GM19372 (cell line): Measurements from ENCODE around the gene PIGQ.

ENCODE experiments used
- ATAC-seq: cut with Tn5 transposase; IDR thresholded peaks from one replicate; pipeline ENCODE4 v1.9.1; 2021; ENCODE audit warnings: mild to moderate bottlenecking, low read depth, moderate library complexity; ENCODE audit not compliant: unreplicated experiment

Gene PIGQ

DNA sequence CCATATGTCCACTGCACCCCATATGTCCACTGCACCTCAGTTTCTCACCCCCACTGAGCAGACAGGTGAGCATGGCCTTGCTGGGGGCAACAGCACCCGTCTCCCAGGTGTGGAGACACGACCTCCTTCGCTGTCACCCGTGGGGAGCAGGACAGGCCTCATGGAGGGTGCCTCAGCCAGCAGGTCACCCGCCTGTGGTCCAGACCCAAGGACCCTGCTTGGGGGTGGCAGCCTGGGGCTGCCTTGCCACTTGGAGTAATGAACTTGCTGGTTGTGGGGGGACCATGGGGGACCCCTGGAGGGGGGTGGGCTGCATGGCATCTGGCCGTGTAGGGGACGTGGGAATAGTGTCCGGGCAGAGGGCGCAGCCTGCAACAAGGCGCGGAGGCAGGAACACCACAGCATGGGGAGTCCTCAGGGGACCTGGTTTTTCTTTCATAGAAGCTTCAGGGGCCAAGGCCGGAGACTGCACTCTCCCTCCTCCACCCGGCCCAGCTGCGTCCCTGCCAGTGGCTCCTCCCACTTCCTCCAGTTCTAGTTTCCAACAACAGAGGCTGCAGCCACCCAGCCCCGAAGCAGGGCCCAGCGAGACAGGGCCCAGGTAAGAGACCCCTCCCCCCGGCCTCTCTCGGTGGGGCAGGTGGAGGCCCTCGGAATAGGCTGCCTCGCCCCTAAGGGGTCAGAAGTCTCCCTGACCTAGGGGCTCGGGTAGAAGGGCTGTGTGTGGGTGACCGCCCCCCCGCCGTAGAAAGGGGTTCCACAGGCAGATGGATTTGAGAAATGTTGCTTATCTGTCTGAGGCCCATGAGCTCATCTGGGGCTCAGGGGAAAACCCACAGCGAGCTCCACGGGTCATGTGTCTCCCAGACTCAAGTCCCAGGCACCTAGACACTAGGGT, 3.0 kb upstream of the PIGQ start, which contains the start of gene NHLRC4:
Gene NHLRC4 (plus strand): TSS at position 531 of the 898 bp plus-strand sequence. CDS start 1,043 bp downstream, outside the sequence.
- peak; percentile 50 for ATAC-seq

DNA sequence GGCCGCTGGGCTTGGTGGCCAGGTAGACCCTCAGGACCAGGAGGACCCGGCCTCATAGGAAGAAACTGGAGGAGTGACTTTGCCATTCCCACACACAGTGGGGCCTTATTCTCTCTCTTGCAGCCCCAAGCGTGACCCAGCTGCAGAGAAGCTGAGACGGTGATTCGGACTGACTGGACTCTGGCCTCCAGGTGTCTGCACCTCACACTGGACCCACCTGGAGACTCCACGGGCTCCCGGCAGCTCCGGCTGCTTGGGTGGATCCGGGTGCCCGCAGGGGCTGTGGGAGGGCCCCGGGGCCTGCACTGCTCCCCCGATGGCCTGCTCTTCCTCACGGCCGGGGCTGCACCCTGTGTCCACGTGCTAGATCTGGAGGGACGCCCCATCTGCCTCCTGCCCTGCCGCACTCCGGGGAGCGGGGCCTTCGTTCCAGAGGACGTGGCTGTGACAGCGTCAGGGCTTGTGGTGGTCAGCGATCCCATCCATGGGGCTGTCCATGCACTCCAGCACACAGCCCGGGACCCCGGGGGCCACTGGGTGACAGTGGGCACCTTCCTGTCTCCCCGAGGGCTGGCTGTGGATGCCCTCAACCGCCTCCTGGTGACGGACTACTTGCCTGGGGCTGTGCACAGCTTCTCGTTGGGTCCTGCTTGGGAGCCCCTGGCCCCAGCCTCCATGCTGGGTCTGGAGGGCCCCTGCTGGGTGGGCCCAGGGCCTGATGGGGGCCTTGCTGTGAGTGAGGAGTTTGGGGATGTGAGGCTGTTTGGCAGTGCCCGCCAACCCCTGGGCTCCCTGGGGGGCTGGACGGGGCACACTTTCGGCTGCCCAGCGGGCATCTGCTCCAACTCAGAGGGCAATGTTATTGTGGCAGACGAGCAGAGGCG, 2.2 kb upstream of the PIGQ start:
- ATAC-seq = no peak

DNA sequence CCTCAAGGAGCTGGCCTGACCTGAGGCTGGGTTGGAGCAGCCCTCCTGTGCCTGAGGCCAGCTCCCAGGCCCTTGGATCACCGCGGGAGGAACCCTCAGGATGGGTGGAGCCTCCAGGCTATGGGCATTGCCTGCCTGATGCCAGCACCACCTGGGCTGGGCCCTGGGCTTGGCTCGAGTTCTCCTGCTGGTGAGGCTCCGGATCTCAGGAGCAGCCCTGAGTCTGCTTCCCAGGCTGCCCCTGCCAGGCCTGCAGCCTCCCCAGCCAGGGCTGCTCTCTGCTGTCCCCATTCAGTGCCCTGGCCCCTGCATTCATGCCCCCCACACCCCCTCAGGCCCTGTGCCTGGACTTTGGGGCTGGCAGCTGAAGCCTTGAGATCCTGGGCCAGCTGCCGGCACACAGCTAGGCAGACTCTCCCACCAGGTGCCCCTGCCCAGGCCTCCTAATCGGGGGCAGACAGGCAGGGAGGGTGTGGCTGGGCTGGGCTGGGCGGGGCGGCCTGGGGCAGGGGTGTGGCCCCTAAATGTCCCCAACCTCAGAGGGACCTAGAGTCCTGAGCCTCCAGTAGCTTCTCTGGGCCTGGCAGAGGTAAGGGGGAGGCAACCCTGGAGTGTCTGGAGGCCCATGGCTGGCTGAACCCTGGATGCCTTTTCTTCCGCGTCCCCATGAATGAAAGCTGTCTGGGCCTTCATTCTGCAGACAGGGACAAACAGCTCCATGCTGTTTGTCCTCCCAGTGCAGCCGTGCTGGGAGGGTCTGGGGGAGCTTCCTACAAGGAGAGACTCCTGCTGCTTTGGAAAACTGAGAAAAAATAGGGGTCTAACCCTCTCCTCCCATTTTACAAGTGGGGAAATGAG, 1.1 kb upstream of the PIGQ start:
- ATAC-seq = no peak

DNA sequence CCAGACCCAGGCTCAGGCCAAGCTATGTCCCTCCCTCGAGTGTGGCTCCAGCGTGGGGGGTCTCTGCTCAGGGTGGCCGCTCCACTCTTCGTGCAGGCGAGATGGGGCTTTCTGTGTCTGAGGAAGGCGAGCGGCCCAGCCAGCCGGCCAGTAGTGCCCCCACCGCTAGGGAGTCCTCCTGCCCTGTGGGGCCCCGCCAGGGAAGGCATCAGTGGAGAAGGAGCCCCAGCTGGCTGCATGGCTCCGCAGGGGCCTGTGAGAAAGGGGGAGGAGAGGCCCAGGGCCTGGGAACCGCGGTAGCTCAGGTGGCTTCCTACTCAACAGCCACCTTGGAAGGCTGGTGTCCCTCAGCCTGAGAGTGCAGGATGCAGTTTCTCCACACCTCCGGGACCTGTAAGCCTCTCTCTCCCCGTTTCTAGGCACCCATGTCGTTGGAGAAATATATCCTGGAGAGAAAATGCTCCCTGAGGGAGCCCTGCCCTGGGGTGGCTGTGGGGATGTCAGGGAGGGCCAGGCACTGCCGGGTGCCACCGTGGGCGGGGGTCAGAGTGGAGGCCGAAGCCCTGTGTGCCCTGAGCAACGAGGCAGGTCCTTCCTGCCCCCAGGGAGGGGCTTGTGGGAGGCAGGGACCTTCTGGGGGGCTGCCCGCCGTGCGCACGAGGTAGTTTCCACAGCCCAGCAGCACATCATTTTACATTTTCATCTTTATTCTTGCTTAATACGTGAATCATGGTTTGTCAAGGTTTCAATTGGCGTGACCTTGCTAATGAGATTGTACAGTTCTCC, 3.3 kb downstream of the PIGQ start:
- ATAC-seq = no peak

DNA sequence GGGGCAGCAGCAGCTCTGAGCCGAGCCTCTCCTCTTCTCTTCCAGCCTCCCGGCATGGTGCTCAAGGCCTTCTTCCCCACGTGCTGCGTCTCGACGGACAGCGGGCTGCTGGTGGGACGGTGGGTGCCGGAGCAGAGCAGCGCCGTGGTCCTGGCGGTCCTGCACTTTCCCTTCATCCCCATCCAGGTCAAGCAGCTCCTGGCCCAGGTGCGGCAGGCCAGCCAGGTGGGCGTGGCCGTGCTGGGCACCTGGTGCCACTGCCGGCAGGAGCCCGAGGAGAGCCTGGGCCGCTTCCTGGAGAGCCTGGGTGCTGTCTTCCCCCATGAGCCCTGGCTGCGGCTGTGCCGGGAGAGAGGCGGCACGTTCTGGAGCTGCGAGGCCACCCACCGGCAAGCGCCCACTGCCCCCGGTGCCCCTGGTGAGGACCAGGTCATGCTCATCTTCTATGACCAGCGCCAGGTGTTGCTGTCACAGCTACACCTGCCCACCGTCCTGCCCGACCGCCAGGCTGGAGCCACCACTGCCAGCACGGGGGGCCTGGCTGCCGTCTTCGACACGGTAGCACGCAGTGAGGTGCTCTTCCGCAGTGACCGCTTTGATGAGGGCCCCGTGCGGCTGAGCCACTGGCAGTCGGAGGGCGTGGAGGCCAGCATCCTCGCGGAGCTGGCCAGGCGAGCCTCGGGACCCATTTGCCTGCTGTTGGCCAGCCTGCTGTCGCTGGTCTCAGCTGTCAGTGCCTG, 4.4 kb downstream of the PIGQ start:
- ATAC-seq = no peak

DNA sequence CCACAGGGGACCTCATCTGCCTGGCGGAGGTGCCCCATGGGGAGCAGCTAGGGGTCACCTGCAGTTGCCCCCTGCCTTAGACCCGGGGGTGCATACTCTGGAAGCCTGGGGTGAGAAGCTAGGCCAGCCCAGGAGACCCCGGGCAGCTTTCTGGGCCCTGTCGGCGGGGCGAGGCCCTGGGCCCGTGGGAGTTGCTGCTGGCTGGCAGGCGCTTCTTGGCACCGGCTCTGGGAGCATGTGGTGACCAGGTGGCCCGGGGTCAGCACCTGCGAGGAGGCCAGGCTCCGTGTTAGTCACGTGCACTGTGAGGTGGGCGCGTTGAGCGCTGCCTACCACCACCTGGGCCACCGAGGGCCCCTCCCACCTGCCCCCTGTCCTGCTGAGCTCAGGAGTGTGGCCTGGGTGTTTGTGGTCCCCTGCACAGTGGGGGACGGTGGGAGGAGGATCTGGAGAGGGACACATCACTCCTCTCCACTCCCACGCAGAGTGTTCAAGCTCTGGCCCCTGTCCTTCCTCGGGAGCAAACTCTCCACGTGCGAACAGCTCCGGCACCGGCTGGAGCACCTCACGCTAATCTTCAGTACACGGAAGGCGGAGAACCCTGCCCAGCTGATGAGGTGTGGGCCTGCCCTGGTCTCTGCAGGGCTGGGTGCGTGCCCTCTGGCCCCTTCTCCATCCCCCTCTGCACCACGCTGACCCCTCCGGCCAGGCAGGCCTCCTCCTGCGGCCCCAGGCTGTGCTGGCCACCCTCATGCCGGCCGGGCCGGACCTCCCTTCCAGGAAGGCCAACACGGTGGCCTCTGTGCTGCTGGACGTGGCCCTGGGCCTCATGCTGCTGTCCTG, 5.8 kb downstream of the PIGQ start:
- ATAC-seq = no peak

DNA sequence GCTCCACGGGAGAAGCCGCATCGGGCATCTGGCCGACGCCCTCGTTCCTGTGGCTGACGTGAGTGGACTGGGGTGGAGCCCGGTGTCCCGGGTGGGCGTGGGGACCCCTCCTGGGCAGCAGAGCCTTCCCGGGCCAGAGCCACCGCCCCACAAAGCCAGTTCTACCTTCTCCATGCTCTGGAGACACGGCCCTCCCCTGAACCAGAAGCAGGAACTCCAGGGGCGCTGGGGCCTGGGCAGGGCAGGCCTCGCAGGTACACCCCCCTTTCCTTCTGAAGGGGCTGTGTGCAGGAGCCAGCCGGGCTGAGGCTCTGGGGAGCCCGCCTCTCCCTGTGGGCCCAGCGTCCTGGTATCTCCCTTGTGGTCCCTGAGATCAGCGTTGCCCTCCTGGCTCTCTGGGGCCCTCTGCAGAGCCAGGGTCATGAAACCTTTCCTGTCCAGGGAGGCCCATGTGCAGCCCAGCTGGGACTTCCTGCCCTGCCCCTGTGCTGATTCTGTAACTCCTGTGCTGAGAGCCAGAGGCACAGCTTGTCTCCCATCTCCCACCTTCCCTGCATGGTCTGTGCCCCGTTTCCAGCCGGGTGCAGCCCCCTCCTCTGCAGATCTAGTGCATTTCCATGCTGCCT, 6.5 kb downstream of the PIGQ start:
- ATAC-seq = no peak

DNA sequence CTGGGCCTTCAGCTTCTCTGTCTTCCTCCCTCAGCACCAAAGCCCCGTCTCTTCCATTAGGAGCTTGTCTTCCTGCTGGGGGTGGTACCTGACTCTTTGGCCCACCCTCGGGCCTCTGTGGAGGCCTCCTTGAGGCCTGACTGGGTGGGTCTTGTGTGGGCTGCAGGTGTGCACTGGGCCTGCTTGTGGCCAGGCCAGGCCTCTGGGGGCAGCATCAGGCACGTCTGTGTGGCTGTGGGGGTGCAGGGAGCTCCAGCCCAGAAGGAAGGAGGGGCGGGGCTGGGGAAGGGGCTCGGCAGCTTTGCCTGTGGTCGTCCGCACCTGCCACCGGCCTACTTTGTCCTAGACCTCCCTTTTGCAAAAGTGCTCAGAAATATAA, 7.0 kb downstream of the PIGQ start:
- no peak for ATAC-seq

DNA sequence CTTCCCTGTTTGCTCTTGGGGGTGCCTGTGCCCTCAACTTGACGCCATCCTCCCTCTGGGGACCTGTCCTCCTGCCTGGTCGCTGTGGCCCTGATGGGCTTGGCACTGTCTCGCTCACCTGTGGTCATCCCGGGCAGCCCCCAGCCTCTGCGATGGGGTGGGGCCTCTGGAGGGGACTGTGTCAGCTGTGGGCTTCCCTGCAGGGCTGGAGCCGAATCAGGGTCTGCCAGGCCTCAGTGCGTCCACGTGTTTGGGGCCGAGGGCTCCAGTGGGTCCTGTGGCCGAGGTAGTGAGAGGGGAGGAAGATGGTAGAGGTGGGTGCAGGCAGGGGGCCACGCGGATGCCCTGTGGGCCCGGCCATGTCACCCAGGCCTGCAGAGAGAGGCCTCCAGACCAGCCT, 8.0 kb downstream of the PIGQ start:
- ATAC-seq = no peak

DNA sequence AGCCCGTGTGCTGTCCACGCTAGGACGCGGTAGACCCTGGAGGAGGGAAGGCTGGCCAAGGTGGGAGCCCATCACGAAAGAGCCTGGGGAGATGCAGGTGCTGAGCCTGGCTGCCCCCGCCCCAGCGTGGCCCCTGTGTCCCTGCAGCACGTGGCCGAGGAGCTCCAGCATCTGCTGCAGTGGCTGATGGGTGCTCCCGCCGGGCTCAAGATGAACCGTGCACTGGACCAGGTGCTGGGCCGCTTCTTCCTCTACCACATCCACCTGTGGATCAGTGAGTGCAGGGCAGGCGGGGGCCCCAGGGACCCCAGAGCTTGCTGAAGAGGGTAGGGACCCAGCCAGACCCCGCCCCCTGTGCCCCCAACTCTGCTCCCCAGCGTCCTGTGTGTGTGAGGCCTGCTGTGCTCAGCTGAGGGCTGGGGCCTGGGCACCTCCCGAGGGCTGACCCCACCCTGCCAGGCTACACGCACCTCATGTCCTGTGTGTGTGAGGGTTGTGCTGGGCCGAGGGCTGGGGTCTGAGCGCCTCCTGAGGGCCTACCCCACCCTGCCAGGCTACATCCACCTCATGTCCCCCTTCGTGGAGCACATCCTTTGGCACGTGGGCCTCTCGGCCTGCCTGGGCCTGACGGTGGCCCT, 8.6 kb downstream of the PIGQ start:
- no peak for ATAC-seq

DNA sequence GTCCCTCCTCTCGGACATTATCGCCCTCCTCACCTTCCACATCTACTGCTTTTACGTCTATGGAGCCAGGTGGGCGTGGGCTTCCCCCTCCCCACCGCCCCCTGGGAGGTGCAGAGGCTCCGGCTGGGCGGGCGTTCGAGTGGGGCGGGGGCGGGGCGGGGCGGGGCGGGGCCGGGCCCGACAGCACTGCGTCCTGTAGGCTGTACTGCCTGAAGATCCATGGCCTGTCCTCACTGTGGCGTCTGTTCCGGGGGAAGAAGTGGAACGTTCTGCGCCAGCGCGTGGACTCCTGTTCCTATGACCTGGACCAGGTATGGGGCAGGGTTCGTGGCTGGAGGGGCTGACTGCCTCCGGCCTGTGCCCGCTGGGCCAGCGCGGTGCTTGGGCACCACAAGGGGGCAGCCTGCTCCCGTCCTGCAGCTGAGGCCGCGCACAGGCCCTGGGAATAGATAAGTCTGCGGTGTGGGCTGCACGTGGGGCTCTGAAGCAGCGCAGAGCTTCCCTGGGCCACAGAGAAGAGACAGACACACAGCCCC, 9.2 kb downstream of the PIGQ start:
- ATAC-seq = no peak

DNA sequence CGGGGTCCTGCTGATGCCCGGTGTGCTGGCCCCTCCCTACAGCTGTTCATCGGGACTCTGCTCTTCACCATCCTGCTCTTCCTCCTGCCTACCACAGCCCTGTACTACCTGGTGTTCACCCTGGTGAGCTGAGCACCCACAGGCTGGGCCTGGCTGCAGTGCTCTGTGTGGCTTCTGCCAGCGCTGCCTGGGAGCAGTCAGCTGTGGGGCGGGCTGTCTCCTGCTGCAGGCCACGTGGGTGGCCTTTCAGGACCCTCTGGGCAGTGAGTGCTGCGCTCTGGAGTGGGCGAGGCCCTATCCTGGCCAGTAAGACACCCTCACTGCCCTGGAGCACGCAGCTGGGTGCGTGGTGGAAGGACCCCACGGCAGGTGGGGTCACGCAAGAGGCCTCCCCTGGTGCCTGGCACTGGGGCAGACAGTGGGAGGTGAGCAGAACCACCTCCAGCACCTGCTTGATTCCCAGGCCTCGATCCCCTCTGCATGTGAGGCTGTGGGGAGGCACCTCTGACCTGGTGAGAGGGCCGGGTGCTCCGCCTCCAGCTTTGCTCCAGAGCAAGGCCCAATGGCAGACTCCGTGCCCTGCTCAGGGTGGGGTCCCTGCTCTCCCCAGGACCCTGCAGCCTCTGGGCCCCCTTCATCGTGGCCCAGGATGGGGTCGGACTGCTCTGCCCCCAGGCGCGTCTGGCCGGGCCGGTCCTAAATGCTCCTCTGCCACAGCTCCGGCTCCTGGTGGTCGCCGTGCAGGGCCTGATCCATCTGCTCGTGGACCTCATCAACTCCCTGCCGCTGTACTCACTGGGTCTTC, 10.6 kb downstream of the PIGQ start:
- ATAC-seq = no peak

DNA sequence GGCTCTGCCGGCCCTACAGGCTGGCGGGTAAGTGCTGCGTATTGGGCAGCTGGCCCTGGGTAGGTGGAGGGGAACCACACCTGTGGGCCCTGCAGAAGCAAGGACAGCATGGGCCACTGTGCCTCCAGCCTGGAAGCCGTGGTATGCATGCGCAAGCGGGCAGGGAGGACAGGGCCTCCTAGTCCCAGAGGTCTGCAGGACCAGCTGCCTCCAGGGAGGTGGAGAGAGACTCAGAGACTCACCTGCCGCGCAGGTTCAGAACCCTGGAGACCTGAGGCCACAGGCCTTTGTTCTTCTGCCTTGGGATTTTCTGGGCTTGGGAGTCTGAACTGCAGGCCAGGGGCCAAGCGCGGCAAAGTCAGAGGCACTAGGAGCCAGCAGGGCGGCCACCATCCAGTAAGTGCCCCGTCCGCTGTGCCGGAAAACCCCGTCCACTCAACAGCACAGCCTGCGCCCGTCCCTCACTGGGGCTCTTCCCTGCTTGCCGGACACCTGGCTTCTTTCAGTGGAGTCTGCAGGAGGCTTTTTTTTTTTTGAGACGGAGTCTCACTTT, 11.3 kb downstream of the PIGQ start:
- no peak for ATAC-seq

DNA sequence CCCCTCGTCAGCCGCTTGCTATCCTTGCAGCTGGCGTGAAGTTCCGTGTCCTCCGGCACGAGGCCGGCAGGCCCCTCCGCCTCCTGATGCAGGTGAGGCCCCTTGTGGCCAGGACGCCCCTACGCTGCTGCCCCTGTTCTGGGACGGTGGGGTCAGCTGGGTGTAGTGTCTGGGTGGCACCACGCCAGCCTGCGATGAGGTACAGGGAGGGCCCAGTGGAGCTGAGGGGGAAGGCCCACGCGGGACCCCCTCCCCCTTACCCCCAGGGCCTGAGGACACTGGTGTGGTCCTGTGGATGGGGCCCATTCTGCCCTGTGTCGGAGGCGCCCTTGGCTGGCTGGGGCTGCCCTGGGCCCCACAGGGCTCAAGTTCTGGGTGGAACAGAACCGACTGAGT, 12.4 kb downstream of the PIGQ start:
- no peak for ATAC-seq

DNA sequence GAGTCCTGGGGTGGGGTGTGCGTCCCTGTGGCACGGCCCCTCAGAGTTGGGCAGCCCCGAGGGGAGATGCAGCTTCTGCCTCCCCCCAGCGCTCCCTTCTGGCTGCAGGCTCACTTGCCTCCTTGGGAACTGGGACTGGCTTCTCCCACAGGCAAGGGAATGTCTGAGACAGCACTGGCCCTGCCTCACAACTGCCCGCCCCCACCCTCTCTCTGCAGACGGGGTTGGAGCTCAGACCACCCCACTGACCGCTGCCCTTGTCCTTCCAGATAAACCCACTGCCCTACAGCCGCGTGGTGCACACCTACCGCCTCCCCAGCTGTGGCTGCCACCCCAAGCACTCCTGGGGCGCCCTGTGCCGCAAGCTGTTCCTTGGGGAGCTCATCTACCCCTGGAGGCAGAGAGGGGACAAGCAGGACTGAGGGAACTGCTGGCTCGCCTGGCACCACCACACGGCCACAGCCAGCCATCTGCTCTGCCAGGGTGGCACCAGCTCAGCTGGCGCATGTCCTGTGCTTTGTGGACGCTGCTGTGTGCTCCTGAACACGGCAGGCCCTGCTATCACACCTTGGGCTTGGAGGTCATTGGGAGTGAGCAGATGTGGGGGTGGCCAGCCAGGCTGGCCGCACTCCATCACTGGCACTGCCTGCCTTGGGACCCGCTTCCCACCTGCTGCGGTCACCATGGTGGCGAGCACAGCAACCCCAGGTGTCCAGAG, 13.0 kb downstream of the PIGQ start:
- no peak for ATAC-seq
